ENCODE measurements around the gene DNASE1.
A peak's percentile ranks its signal among the peaks of the same experiment; 100 is the strongest.

Gene DNASE1

GRCh38 chr16:3625331-3625730 is 29.2 kb upstream of the DNASE1 start:
- H3K9me3 ChIP-seq (ENCODE audit: insufficient read depth, low read depth, low read length) = no peaks in the 10 kb centered on the region
- WGBS (ENCODE audit: extremely low coverage, insufficient coverage, insufficient read length) = no CpG with 5 or more reads among the region's 5 CpGs
- no peak overlapping the region for H2AFZ ChIP-seq (ENCODE audit: insufficient read depth, low read length, poor library complexity)
- no peak overlapping the region for H3K14ac ChIP-seq (ENCODE audit: low read length)
- no peaks in the 10 kb centered on the region for H3K79me1 ChIP-seq (ENCODE audit: low read length)
- no peak overlapping the region for H3K4me3 ChIP-seq (ENCODE audit: low read depth, low read length)
- no peak overlapping the region for H2AK5ac ChIP-seq (ENCODE audit: low read length)
- DNase-seq = peak in 1 of 2 donors; percentile 57
- no peak overlapping the region for H2BK12ac ChIP-seq (ENCODE audit: low read length)
- H3K18ac ChIP-seq (ENCODE audit: low read length) = no peak overlapping the region
- no peaks in the 10 kb centered on the region for H3K36me3 ChIP-seq (ENCODE audit: control insufficient read depth in 1 of 2, insufficient read depth in 2 of 2, low read length in 2 of 2)
- no peak overlapping the region for H3K9ac ChIP-seq (ENCODE audit: low read length)
- H2BK120ac ChIP-seq (ENCODE audit: insufficient read depth, low read length, poor library complexity) = no peak overlapping the region
- no peak overlapping the region for H4K8ac ChIP-seq (ENCODE audit: low read depth, low read length)
- H4K12ac ChIP-seq (ENCODE audit: low read depth, low read length) = peak overlapping the region; percentile 62
- H4K91ac ChIP-seq (ENCODE audit: low read depth, low read length) = no peak overlapping the region
- no peak overlapping the region for H3K23ac ChIP-seq (ENCODE audit: low read length)
- H3K79me2 ChIP-seq (ENCODE audit: control insufficient read depth, insufficient read depth, low read length, poor library complexity) = no peaks in the 10 kb centered on the region
- H3K27me3 ChIP-seq (ENCODE audit: insufficient read depth, low read length) = peaks cover 3% of the 10 kb centered on the region
- H3K4me2 ChIP-seq (ENCODE audit: low read length) = no peak overlapping the region
- H2BK5ac ChIP-seq (ENCODE audit: low read depth, low read length, poor library complexity) = no peak overlapping the region
- no peak overlapping the region for H3K27ac ChIP-seq (ENCODE audit: low read depth, low read length)
- no peaks in the 10 kb centered on the region for H3K4me1 ChIP-seq (ENCODE audit: control insufficient read depth in 1 of 2, insufficient read depth in 2 of 2, low read length in 2 of 2)
- no peak overlapping the region for H3K4ac ChIP-seq (ENCODE audit: low read depth, low read length)

GRCh38 chr16:3625911-3626732 is 28.4 kb upstream of the DNASE1 start:
- H2AFZ ChIP-seq (ENCODE audit: insufficient read depth, low read length, poor library complexity) = no peak overlapping the region
- H3K36me3 ChIP-seq (ENCODE audit: control insufficient read depth in 1 of 2, insufficient read depth in 2 of 2, low read length in 2 of 2) = no peaks in the 10 kb centered on the region
- H2BK5ac ChIP-seq (ENCODE audit: low read depth, low read length, poor library complexity) = no peak overlapping the region
- no peak overlapping the region for H4K91ac ChIP-seq (ENCODE audit: low read depth, low read length)
- no peak overlapping the region for H4K12ac ChIP-seq (ENCODE audit: low read depth, low read length)
- WGBS (ENCODE audit: extremely low coverage, insufficient coverage, insufficient read length) = no CpG with 5 or more reads among the region's 4 CpGs
- H3K23ac ChIP-seq (ENCODE audit: low read length) = no peak overlapping the region
- no peak overlapping the region for H2BK12ac ChIP-seq (ENCODE audit: low read length)
- no peak overlapping the region for H3K9ac ChIP-seq (ENCODE audit: low read length)
- DNase-seq = no peak
- no peak overlapping the region for H3K18ac ChIP-seq (ENCODE audit: low read length)
- H2AK5ac ChIP-seq (ENCODE audit: low read length) = no peak overlapping the region
- no peak overlapping the region for H2BK120ac ChIP-seq (ENCODE audit: insufficient read depth, low read length, poor library complexity)
- no peak overlapping the region for H3K14ac ChIP-seq (ENCODE audit: low read length)
- H3K9me3 ChIP-seq (ENCODE audit: insufficient read depth, low read depth, low read length) = no peaks in the 10 kb centered on the region
- H3K4me1 ChIP-seq (ENCODE audit: control insufficient read depth in 1 of 2, insufficient read depth in 2 of 2, low read length in 2 of 2) = no peaks in the 10 kb centered on the region
- H3K4ac ChIP-seq (ENCODE audit: low read depth, low read length) = no peak overlapping the region
- no peak overlapping the region for H3K4me2 ChIP-seq (ENCODE audit: low read length)
- H3K79me1 ChIP-seq (ENCODE audit: low read length) = no peaks in the 10 kb centered on the region
- H3K27ac ChIP-seq (ENCODE audit: low read depth, low read length) = no peak overlapping the region
- H3K4me3 ChIP-seq (ENCODE audit: low read depth, low read length) = no peak overlapping the region
- H4K8ac ChIP-seq (ENCODE audit: low read depth, low read length) = no peak overlapping the region
- H3K79me2 ChIP-seq (ENCODE audit: control insufficient read depth, insufficient read depth, low read length, poor library complexity) = no peaks in the 10 kb centered on the region
- H3K27me3 ChIP-seq (ENCODE audit: insufficient read depth, low read length) = peaks cover 3% of the 10 kb centered on the region

GRCh38 chr16:3637371-3637923 is 17.0 kb upstream of the DNASE1 start:
- no peaks in the 10 kb centered on the region for H3K27me3 ChIP-seq (ENCODE audit: insufficient read depth, low read length)
- peak overlapping the region; percentile 27 for H3K18ac ChIP-seq (ENCODE audit: low read length)
- H3K9me3 ChIP-seq (ENCODE audit: insufficient read depth, low read depth, low read length) = peaks cover 2% of the 10 kb centered on the region
- H3K9ac ChIP-seq (ENCODE audit: low read length) = no peak overlapping the region
- peak in 1 of 2 donors; percentile 44 for DNase-seq
- no peak overlapping the region for H3K4ac ChIP-seq (ENCODE audit: low read depth, low read length)
- H3K4me1 ChIP-seq (ENCODE audit: control insufficient read depth in 1 of 2, insufficient read depth in 2 of 2, low read length in 2 of 2) = peaks cover 23 to 27% of the 10 kb centered on the region in 2 experiments
- H3K27ac ChIP-seq (ENCODE audit: low read depth, low read length) = peak overlapping the region; percentile 8
- H4K8ac ChIP-seq (ENCODE audit: low read depth, low read length) = peak overlapping the region; percentile 86
- H3K23ac ChIP-seq (ENCODE audit: low read length) = no peak overlapping the region
- peaks cover 17% of the 10 kb centered on the region for H3K79me1 ChIP-seq (ENCODE audit: low read length)
- H2AFZ ChIP-seq (ENCODE audit: insufficient read depth, low read length, poor library complexity) = no peak overlapping the region
- H4K91ac ChIP-seq (ENCODE audit: low read depth, low read length) = no peak overlapping the region
- no peak overlapping the region for H4K12ac ChIP-seq (ENCODE audit: low read depth, low read length)
- peaks cover 3 to 7% of the 10 kb centered on the region in 2 experiments for H3K36me3 ChIP-seq (ENCODE audit: control insufficient read depth in 1 of 2, insufficient read depth in 2 of 2, low read length in 2 of 2)
- H2AK5ac ChIP-seq (ENCODE audit: low read length) = no peak overlapping the region
- H2BK5ac ChIP-seq (ENCODE audit: low read depth, low read length, poor library complexity) = peak overlapping the region; percentile 38
- WGBS (ENCODE audit: extremely low coverage, insufficient coverage, insufficient read length) = no CpG with 5 or more reads among the region's 3 CpGs
- H3K79me2 ChIP-seq (ENCODE audit: control insufficient read depth, insufficient read depth, low read length, poor library complexity) = no peaks in the 10 kb centered on the region
- H2BK12ac ChIP-seq (ENCODE audit: low read length) = no peak overlapping the region
- peak overlapping the region; percentile 54 for H3K14ac ChIP-seq (ENCODE audit: low read length)
- no peak overlapping the region for H2BK120ac ChIP-seq (ENCODE audit: insufficient read depth, low read length, poor library complexity)
- H3K4me2 ChIP-seq (ENCODE audit: low read length) = peak overlapping the region; percentile 43
- H3K4me3 ChIP-seq (ENCODE audit: low read depth, low read length) = no peak overlapping the region

- Histone ChIP-seq H3K9me3 (ENCODE audit: insufficient read depth, low read depth, low read length) (peaks cover 2% of the 10 kb centered on the region), H4K91ac (ENCODE audit: low read depth, low read length) (peak overlapping the region; percentile 13), H3K79me1 (ENCODE audit: low read length) (peaks cover 21% of the 10 kb centered on the region), H2AFZ (ENCODE audit: insufficient read depth, low read length, poor library complexity) (no peak overlapping the region), H3K4me3 (ENCODE audit: low read depth, low read length) (no peak overlapping the region), H3K36me3 (ENCODE audit: control insufficient read depth in 1 of 2, insufficient read depth in 2 of 2, low read length in 2 of 2) (peaks cover 3 to 7% of the 10 kb centered on the region in 2 experiments), H3K4me2 (ENCODE audit: low read length) (no peak overlapping the region), H2AK5ac (ENCODE audit: low read length) (peak overlapping the region; percentile 13), H2BK5ac (ENCODE audit: low read depth, low read length, poor library complexity) (no peak overlapping the region), H3K4ac (ENCODE audit: low read depth, low read length) (no peak overlapping the region), H3K9ac (ENCODE audit: low read length) (no peak overlapping the region), H3K79me2 (ENCODE audit: control insufficient read depth, insufficient read depth, low read length, poor library complexity) (no peaks in the 10 kb centered on the region), H2BK12ac (ENCODE audit: low read length) (no peak overlapping the region), H3K27me3 (ENCODE audit: insufficient read depth, low read length) (no peaks in the 10 kb centered on the region), H3K18ac (ENCODE audit: low read length) (peak overlapping the region; percentile 50), H2BK120ac (ENCODE audit: insufficient read depth, low read length, poor library complexity) (no peak overlapping the region), H3K14ac (ENCODE audit: low read length) (no peak overlapping the region), H4K8ac (ENCODE audit: low read depth, low read length) (peak overlapping the region; percentile 28), H3K27ac (ENCODE audit: low read depth, low read length) (no peak overlapping the region), H3K23ac (ENCODE audit: low read length) (no peak overlapping the region), H4K12ac (ENCODE audit: low read depth, low read length) (no peak overlapping the region), H3K4me1 (ENCODE audit: control insufficient read depth in 1 of 2, insufficient read depth in 2 of 2, low read length in 2 of 2) (peaks cover 32 to 36% of the 10 kb centered on the region in 2 experiments)
- no CpG with 5 or more reads among the region's 13 CpGs for WGBS (ENCODE audit: extremely low coverage, insufficient coverage, insufficient read length)
- no peak for DNase-seq
These were observed 15.4 kb upstream of the DNASE1 start for GRCh38 chr16:3638916-3639644.

All from trophoblast cell (in vitro differentiated cells and primary cell).